Measurements from ENCODE around the gene CA5B. TPM values are rescaled to one million over a fixed set of nuclear protein-coding genes. Genes with fewer than 3 reads are reported as not detected.

CA5B gene
- total and polyA plus RNA-seq, 8 donors: 1.2 to 102 (median 17.6) TPM; not detected in 1

DNA sequence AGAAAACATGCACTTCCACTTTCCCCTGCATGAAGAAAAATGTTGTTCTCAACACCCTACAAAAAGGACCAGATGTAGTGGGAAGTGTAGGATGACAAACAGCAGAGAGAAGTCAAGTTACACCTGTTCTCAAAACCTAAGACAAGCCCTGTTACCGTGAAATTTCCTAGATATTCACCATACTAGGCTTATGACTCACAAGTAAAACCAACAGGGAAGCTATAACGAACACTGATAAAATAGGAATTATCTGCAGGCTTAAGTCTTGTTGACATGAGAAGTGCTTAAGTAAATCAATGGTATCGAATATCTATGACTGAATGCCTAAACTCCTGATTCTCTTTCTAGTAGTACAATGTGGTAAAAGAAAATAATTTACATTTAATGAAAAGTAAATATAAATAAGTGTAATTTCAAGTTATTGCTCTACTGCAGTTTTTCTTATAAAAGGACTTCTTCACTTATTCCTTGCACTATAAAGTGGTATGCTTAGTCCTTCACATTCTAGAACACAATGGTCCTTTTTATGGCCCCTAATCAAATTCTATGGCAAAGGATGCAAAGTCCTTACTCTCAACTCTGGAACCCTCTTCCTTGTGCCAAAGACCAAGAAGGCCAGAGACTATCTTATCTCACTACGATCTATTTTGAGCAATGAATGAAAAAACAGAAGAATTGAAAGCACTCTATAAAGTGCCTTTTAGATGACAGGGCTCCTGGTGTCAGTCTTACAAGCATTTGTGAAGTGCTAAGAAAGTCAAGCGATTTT lies 96.9 kb downstream of the CA5B start:
- TF ChIP-seq, protein P1, sequence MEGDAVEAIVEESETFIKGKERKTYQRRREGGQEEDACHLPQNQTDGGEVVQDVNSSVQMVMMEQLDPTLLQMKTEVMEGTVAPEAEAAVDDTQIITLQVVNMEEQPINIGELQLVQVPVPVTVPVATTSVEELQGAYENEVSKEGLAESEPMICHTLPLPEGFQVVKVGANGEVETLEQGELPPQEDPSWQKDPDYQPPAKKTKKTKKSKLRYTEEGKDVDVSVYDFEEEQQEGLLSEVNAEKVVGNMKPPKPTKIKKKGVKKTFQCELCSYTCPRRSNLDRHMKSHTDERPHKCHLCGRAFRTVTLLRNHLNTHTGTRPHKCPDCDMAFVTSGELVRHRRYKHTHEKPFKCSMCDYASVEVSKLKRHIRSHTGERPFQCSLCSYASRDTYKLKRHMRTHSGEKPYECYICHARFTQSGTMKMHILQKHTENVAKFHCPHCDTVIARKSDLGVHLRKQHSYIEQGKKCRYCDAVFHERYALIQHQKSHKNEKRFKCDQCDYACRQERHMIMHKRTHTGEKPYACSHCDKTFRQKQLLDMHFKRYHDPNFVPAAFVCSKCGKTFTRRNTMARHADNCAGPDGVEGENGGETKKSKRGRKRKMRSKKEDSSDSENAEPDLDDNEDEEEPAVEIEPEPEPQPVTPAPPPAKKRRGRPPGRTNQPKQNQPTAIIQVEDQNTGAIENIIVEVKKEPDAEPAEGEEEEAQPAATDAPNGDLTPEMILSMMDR (IDR thresholded peaks at IDR 0.05): no peak
- TF ChIP-seq POLR2AphosphoS5 (IDR thresholded peaks at IDR 0.05): no peak
- no peak for TF ChIP-seq POLR2A (IDR thresholded peaks at IDR 0.05)
- no peak for TF ChIP-seq EP300 (IDR thresholded peaks at IDR 0.05)

More for the DNA sequence above, 96.9 kb downstream of the CA5B start:
- DNase-seq: no peak
- Histone ChIP-seq H3K27ac (no peak overlapping the region), H3K4me1 (no peaks in the 10 kb centered on the region), H3K4me3 (no peak overlapping the region), H3K27me3 (no peaks in the 10 kb centered on the region), H3K36me3 (no peaks in the 10 kb centered on the region), H3K9me3 (no peaks in the 10 kb centered on the region)
- WGBS, 5 donors: 41 to 53% (median 48%) methylated on average over 5 of the region's 5 CpGs
- intact Hi-C loops (cut with DNase I; ENCODE audit: low total_unique reads): no loop called here

Small RNA genes within 50 kb of the gene (small RNA-seq; reads per million reads assigned to genes)
- gene RF00409: 0 reads per million in 4 donors

Other genes with a start within 250 kb of the CA5B start
- gene PIR, start 244.9 kb upstream of the CA5B start, total RNA-seq: 10 to 100 TPM in 3 of 5 donors, 1 to 10 TPM in 2; 5.2 to 30.9 (median 11.2) TPM
- 10 to 100 TPM; 12.4 to 47.5 (median 16.6) TPM for gene PIR, start 244.9 kb upstream of the CA5B start, polyA plus RNA-seq
- 1 to 10 TPM in 1 of 5 donors, under 1 TPM in 1, not detected in 3; 0.43 to 3.3 TPM for gene BMX, start 237.5 kb upstream of the CA5B start, total RNA-seq
- under 1 TPM; 0.53 to 0.61 (median 0.56) TPM for gene BMX, start 237.5 kb upstream of the CA5B start, polyA plus RNA-seq
- 1 to 10 TPM in 3 of 5 donors, not detected in 2; 1.0 to 8.1 (median 1.2) TPM for gene ACE2, start 137.3 kb upstream of the CA5B start, total RNA-seq
- gene ACE2, start 137.3 kb upstream of the CA5B start, polyA plus RNA-seq: 1 to 10 TPM in 1 of 3 donors, under 1 TPM in 2; 0.25 to 1.1 (median 0.70) TPM
- 1 to 10 TPM in 2 of 5 donors, not detected in 3; 2.4 to 8.5 TPM for gene CLTRN, start 73.5 kb upstream of the CA5B start, total RNA-seq
- 1 to 10 TPM; 2.4 to 5.4 (median 3.5) TPM for gene CLTRN, start 73.5 kb upstream of the CA5B start, polyA plus RNA-seq
- gene ZRSR2, start 52.2 kb downstream of the CA5B start, total RNA-seq: 10 to 100 TPM in 3 of 5 donors, 1 to 10 TPM in 2; 1.4 to 22.0 (median 10.3) TPM
- gene ZRSR2, start 52.2 kb downstream of the CA5B start, polyA plus RNA-seq: 10 to 100 TPM; 12.6 to 26.4 (median 15.5) TPM
- gene AP1S2, start 116.5 kb downstream of the CA5B start, total RNA-seq: 100 to 1,000 TPM in 1 of 5 donors, 10 to 100 TPM in 3, 1 to 10 TPM in 1; 8.1 to 146 (median 53.6) TPM
- gene AP1S2, start 116.5 kb downstream of the CA5B start, polyA plus RNA-seq: 10 to 100 TPM; 12.1 to 15.8 (median 14.9) TPM